H9 (cell line): ENCODE data around the gene SNTG2. TPM values are rescaled to one million over a fixed set of nuclear protein-coding genes. Genes with fewer than 3 reads are reported as not detected.

Source experiments
- DNase-seq: peaks from one replicate; pipeline ENCODE4 v3.0.0-alpha.2; 2017
- H2AFZ ChIP-seq: one replicate; pipeline ENCODE4 v1.6.1; 2013; ENCODE audit warnings: mild to moderate bottlenecking, low read length, control low read depth, moderate library complexity
- H2AK5ac ChIP-seq: 2 replicates; pipeline ENCODE4 v1.6.1; 2013; ENCODE audit warnings: low read length, control low read depth, mixed read lengths; ENCODE audit not compliant: insufficient read length
- H2BK120ac ChIP-seq: one replicate; pipeline ENCODE4 v1.6.1; 2013; ENCODE audit warnings: low read depth, mild to moderate bottlenecking, low read length, control low read depth, inconsistent platforms; ENCODE audit not compliant: poor library complexity, severe bottlenecking
- H2BK12ac ChIP-seq: 2 replicates; pipeline ENCODE4 v1.6.1; 2013; ENCODE audit warnings: low read length, control low read depth, mixed read lengths, low read depth; ENCODE audit not compliant: insufficient read length
- H2BK15ac ChIP-seq: 2 replicates; pipeline ENCODE4 v1.6.1; 2013; ENCODE audit warnings: low read depth, low read length, control low read depth
- H2BK20ac ChIP-seq: one replicate; pipeline ENCODE4 v1.6.1; 2013; ENCODE audit warnings: low read depth, mild to moderate bottlenecking, low read length, control low read depth, inconsistent platforms; ENCODE audit not compliant: poor library complexity, severe bottlenecking
- H2BK5ac ChIP-seq: 2 replicates; pipeline ENCODE4 v1.6.1; 2013; ENCODE audit warnings: low read length, control low read depth, mixed read lengths; ENCODE audit not compliant: insufficient read length
- H3K14ac ChIP-seq: 2 replicates; pipeline ENCODE4 v1.6.1; 2013; ENCODE audit warnings: low read length, control low read depth; ENCODE audit not compliant: insufficient read depth
- H3K18ac ChIP-seq: 2 replicates; pipeline ENCODE4 v1.6.1; 2013; ENCODE audit warnings: low read depth, mild to moderate bottlenecking, mixed read lengths, low read length, control low read depth; ENCODE audit not compliant: insufficient read length
- H3K23ac ChIP-seq: 2 replicates; pipeline ENCODE4 v1.6.1; 2013; ENCODE audit warnings: low read length, control low read depth, mixed read lengths, low read depth; ENCODE audit not compliant: insufficient read length
- H3K23me2 ChIP-seq: 2 replicates; pipeline ENCODE4 v1.6.1; 2013; ENCODE audit warnings: low read depth, mild to moderate bottlenecking, mixed read lengths, low read length, control low read depth; ENCODE audit not compliant: insufficient read length, poor library complexity, severe bottlenecking
- H3K27ac ChIP-seq: 2 replicates; pipeline ENCODE4 v1.5.1; 2013; ENCODE audit warnings: low read length, control low read depth, mixed read lengths, low read depth; ENCODE audit not compliant: insufficient read length
- H3K27me3 ChIP-seq: 2 replicates; pipeline ENCODE4 v1.6.1; 2013; ENCODE audit warnings: low read length, control low read depth, inconsistent platforms; ENCODE audit not compliant: insufficient read depth
- H3K4ac ChIP-seq: 2 replicates; pipeline ENCODE4 v1.6.1; 2013; ENCODE audit warnings: low read depth, mild to moderate bottlenecking, control low read depth, inconsistent platforms, low read length, moderate library complexity
- H3K4me1 ChIP-seq: 2 replicates; pipeline ENCODE4 v1.6.1; 2013; ENCODE audit warnings: low read length, control low read depth, inconsistent platforms; ENCODE audit not compliant: insufficient read depth
- H3K4me2 ChIP-seq: 2 replicates; pipeline ENCODE4 v1.6.1; 2013; ENCODE audit warnings: low read length, control low read depth, mixed read lengths; ENCODE audit not compliant: insufficient read length, insufficient read depth
- H3K56ac ChIP-seq: 2 replicates; pipeline ENCODE4 v1.6.1; 2013; ENCODE audit warnings: low read depth, mild to moderate bottlenecking, mixed read lengths, low read length, control low read depth; ENCODE audit not compliant: insufficient read length
- H3K79me1 ChIP-seq: 2 replicates; pipeline ENCODE4 v1.6.1; 2013; ENCODE audit warnings: low read depth, mild to moderate bottlenecking, moderate library complexity, low read length, control low read depth, inconsistent platforms; ENCODE audit not compliant: insufficient read depth, poor library complexity, severe bottlenecking
- H3K79me2 ChIP-seq: 2 replicates; pipeline ENCODE4 v1.6.1; 2013; ENCODE audit warnings: low read length, control low read depth, inconsistent platforms; ENCODE audit not compliant: insufficient read depth
- H3K9ac ChIP-seq: 2 replicates; pipeline ENCODE4 v1.6.1; 2013; ENCODE audit warnings: low read length, control low read depth, mixed read lengths; ENCODE audit not compliant: insufficient read length; ENCODE audit errors: extremely low read depth
- H3K9me3 ChIP-seq: one replicate; pipeline ENCODE4 v1.6.1; 2013; ENCODE audit warnings: low read depth, low read length, inconsistent platforms; ENCODE audit not compliant: control insufficient read depth
- H3T11ph ChIP-seq: one replicate; pipeline ENCODE4 v1.6.1; 2013; ENCODE audit warnings: mild to moderate bottlenecking, low read length, control low read depth, inconsistent platforms
- H4K20me1 ChIP-seq: one replicate; pipeline ENCODE4 v1.6.1; 2013; ENCODE audit not compliant: control insufficient read depth, insufficient read length, insufficient read depth
- H4K5ac ChIP-seq: 2 replicates; pipeline ENCODE4 v1.6.1; 2013; ENCODE audit warnings: low read depth, mild to moderate bottlenecking, mixed read lengths, low read length, control low read depth; ENCODE audit not compliant: insufficient read length
- H4K8ac ChIP-seq: replicated peaks from 2 replicates; pipeline ENCODE4 v1.6.1; 2013; ENCODE audit warnings: low read length, control low read depth, mixed read lengths, low read depth; ENCODE audit not compliant: insufficient read length
- H4K91ac ChIP-seq: 2 replicates; pipeline ENCODE4 v1.6.1; 2013; ENCODE audit warnings: low read depth, mild to moderate bottlenecking, moderate library complexity, mixed read lengths, low read length, control low read depth; ENCODE audit not compliant: insufficient read length
- H3K27ac Mint-ChIP-seq, 3 experiments: 2 replicates in 2 of 3; 3 replicates in 1 of 3; pipeline ENCODE4 v1.8.0; 2020 to 2021; ENCODE audit warnings: mixed read lengths in 3 of 3, mild to moderate bottlenecking in 1 of 3, moderate library complexity in 1 of 3
- H3K27me3 Mint-ChIP-seq: 2 replicates; pipeline ENCODE4 v1.8.0; 2021; ENCODE audit warnings: low read depth, mild to moderate bottlenecking, moderate library complexity, mixed read lengths
- H3K36me3 Mint-ChIP-seq, 3 experiments: 2 replicates in 2 of 3; 3 replicates in 1 of 3; pipeline ENCODE4 v1.8.0; 2020 to 2021; ENCODE audit warnings: low read depth in 3 of 3, mixed read lengths in 3 of 3; ENCODE audit not compliant: insufficient read depth in 1 of 3
- H3K4me1 Mint-ChIP-seq, 2 experiments: 2 replicates each; pipeline ENCODE4 v1.8.0; 2020; ENCODE audit warnings: mixed read lengths in 2 of 2
- H3K4me3 Mint-ChIP-seq, 2 experiments: 2 replicates in 1 of 2; 3 replicates in 1 of 2; pipeline ENCODE4 v1.8.0; 2020 to 2021; ENCODE audit warnings: mild to moderate bottlenecking in 2 of 2, mixed read lengths in 2 of 2, moderate library complexity in 1 of 2
- H3K9me3 Mint-ChIP-seq, 2 experiments: 2 replicates in 1 of 2; 3 replicates in 1 of 2; pipeline ENCODE4 v1.8.0; 2020; ENCODE audit warnings: mild to moderate bottlenecking in 2 of 2, mixed read lengths in 2 of 2, moderate library complexity in 1 of 2
- WGBS: extraction: QIAGEN DNeasy Blood & Tissue Kit; methylation state at CpG from one replicate; pipeline ENCODE4 v1.1.7; 2013; ENCODE audit warnings: missing lambda C conversion rate, low lambda C conversion rate, mixed read lengths; ENCODE audit not compliant: insufficient read length; ENCODE audit errors: extremely low coverage; 5-methylcytosine and 5-hydroxymethylcytosine counted together
- total RNA-seq: library from RNA; stranded (reverse); gene quantifications from 2 replicates; pipeline ENCODE4 v1.2.1, GENCODE V29; 2021
- TF ChIP-seq, protein P1 (sequence below): fragments of 200-600 bp; sonication (generic); conservative IDR thresholded peaks from 3 replicates; pipeline ENCODE4 v1.8.0; 2021; ENCODE audit warnings: antibody characterized with exemption, mild to moderate bottlenecking

The SNTG2 gene
- total RNA-seq, 1 experiment from 2014 or later = 13.2 TPM

GRCh38 chr2:1375794-1376193 is 425.1 kb downstream of the SNTG2 start:
- Histone ChIP-seq H3K9ac (no peak overlapping the region), H4K91ac (no peak overlapping the region), H4K5ac (no peak overlapping the region), H3K79me1 (no peaks in the 10 kb centered on the region), H3K56ac (no peak overlapping the region), H3K23me2 (no peaks in the 10 kb centered on the region), H4K8ac (no peak overlapping the region), H2BK15ac (no peak overlapping the region), H2AFZ (no peak overlapping the region), H3K9me3 (no peaks in the 10 kb centered on the region), H2BK5ac (no peak overlapping the region), H3K4me2 (no peak overlapping the region), H2BK12ac (no peak overlapping the region), H3K4me1 (no peaks in the 10 kb centered on the region), H2BK20ac (no peak overlapping the region), H3K14ac (no peak overlapping the region), H3K4ac (no peak overlapping the region), H3T11ph (no peak overlapping the region), H3K18ac (no peak overlapping the region), H4K20me1 (no peaks in the 10 kb centered on the region), H3K79me2 (no peaks in the 10 kb centered on the region), H2AK5ac (no peak overlapping the region), H3K23ac (no peak overlapping the region), H3K27me3 (no peaks in the 10 kb centered on the region), H2BK120ac (no peak overlapping the region), H3K27ac (no peak overlapping the region)
- DNase-seq = no peak
- no peak overlapping the region for H3K27ac Mint-ChIP-seq
- no peaks in the 10 kb centered on the region for H3K9me3 Mint-ChIP-seq
- WGBS = no CpG with 5 or more reads among the region's 14 CpGs
- no peaks in the 10 kb centered on the region for H3K36me3 Mint-ChIP-seq
- TF ChIP-seq, protein P1, sequence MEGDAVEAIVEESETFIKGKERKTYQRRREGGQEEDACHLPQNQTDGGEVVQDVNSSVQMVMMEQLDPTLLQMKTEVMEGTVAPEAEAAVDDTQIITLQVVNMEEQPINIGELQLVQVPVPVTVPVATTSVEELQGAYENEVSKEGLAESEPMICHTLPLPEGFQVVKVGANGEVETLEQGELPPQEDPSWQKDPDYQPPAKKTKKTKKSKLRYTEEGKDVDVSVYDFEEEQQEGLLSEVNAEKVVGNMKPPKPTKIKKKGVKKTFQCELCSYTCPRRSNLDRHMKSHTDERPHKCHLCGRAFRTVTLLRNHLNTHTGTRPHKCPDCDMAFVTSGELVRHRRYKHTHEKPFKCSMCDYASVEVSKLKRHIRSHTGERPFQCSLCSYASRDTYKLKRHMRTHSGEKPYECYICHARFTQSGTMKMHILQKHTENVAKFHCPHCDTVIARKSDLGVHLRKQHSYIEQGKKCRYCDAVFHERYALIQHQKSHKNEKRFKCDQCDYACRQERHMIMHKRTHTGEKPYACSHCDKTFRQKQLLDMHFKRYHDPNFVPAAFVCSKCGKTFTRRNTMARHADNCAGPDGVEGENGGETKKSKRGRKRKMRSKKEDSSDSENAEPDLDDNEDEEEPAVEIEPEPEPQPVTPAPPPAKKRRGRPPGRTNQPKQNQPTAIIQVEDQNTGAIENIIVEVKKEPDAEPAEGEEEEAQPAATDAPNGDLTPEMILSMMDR = no peak
- H3K4me3 Mint-ChIP-seq = no peak overlapping the region
- peaks cover 0 to 2% of the 10 kb centered on the region in 2 experiments; a peak in 1 of 4 replicates for H3K4me1 Mint-ChIP-seq
- H3K27me3 Mint-ChIP-seq = peaks cover 32% of the 10 kb centered on the region
